Breast epithelium (tissue), 4 donors: ENCODE results near the gene VPS13D. TPM values are rescaled to one million over a fixed set of nuclear protein-coding genes. Genes with fewer than 3 reads are reported as not detected.

ENCODE experiments used
- DNase-seq, 2 donors: peaks; one replicate each; pipeline ENCODE4 v3.0.0-alpha.2; 2019; ENCODE audit warnings: low spot score in 2 of 2
- H3K27ac ChIP-seq, 2 donors: fragments of 200-600 bp; sonication (generic) in 1 of 2; one replicate each; pipeline ENCODE4 v1.5.1; 2016 to 2019; ENCODE audit warnings: mild to moderate bottlenecking in 1 of 2
- H3K27me3 ChIP-seq, 2 donors: fragments of 200-600 bp; sonication (generic) in 1 of 2; one replicate each; pipeline versions ENCODE4 v1.5.1 to v1.6.0; 2017 to 2019; ENCODE audit warnings: control low read depth in 1 of 2, mild to moderate bottlenecking in 1 of 2
- H3K36me3 ChIP-seq: fragments of 200-600 bp; one replicate; pipeline ENCODE4 v1.5.1; 2019
- H3K4me1 ChIP-seq, 2 donors: fragments of 200-600 bp; sonication (generic); one replicate each; pipeline ENCODE4 v1.5.1; 2016 to 2019; ENCODE audit warnings: control low read depth in 1 of 2
- H3K4me3 ChIP-seq, 3 donors: fragments of 200-600 bp; sonication (generic); 1 replicate in 2 of 3; 2 replicates in 1 of 3; pipeline ENCODE4 v1.5.1; 2016 to 2019; ENCODE audit warnings: mild to moderate bottlenecking in 3 of 3, moderate library complexity in 2 of 3
- H3K9me3 ChIP-seq, 2 donors: fragments of 200-600 bp; sonication (generic) in 1 of 2; one replicate each; pipeline ENCODE4 v1.5.1; 2016 to 2019; ENCODE audit warnings: control low read depth in 1 of 2
- CTCF ChIP-seq, 3 donors: fragments of 450-650 bp; IDR thresholded peaks; one replicate each; pipeline ENCODE4 v1.5.1; 2016 to 2017; ENCODE audit warnings: antibody characterized with exemption in 3 of 3, mild to moderate bottlenecking in 3 of 3, moderate library complexity in 3 of 3
- POLR2A ChIP-seq: fragments of 450-650 bp; IDR thresholded peaks from one replicate; pipeline ENCODE4 v1.6.1; 2016; ENCODE audit warnings: antibody characterized with exemption, mild to moderate bottlenecking, moderate library complexity
- POLR2AphosphoS5 ChIP-seq, 3 donors: sonication (generic); formaldehyde crosslinking; IDR thresholded peaks; one replicate each; pipeline ENCODE4 v1.6.1; 2017; ENCODE audit warnings: antibody characterized with exemption in 3 of 3
- intact Hi-C: fragments of 100-400 bp; cut with DNase I; formaldehyde crosslinking; loops from one replicate; pipeline ENCODE4 v1.15.1; 2023; ENCODE audit warnings: low total_unique reads
- total RNA-seq, 3 donors: library from RNA; depleted of rRNA; stranded (reverse); fragments of >200 nt; gene quantifications; one replicate each; pipeline ENCODE4 v1.1.0, GENCODE V29; 2016

VPS13D gene
- total RNA-seq, 3 donors from 2014 or later: 73.9 to 115 (median 96.4) TPM

- H3K4me1 ChIP-seq: no peaks in the 10 kb centered on the region
- H3K27ac ChIP-seq: peak overlapping the region; percentile 45 to 73
- intact Hi-C loops: no loop called here
- H3K36me3 ChIP-seq: peaks cover 5% of the 10 kb centered on the region
- DNase-seq: no peak
- no peaks in the 10 kb centered on the region for H3K27me3 ChIP-seq
- H3K4me3 ChIP-seq: no peak overlapping the region
- TF ChIP-seq CTCF (IDR thresholded peaks at IDR 0.05) (peak in 1 of 3 donors; percentile 13), POLR2AphosphoS5 (IDR thresholded peaks at IDR 0.05) (no peak), POLR2A (no peak)
- no peaks in the 10 kb centered on the region for H3K9me3 ChIP-seq
Observed at GRCh38 chr1:12244078-12244477, 14.2 kb downstream of the VPS13D start.

- Histone ChIP-seq H3K4me3 (no peak overlapping the region), H3K9me3 (no peaks in the 10 kb centered on the region), H3K27ac (peak overlapping the region; percentile 59 to 73), H3K36me3 (peaks cover 7% of the 10 kb centered on the region), H3K27me3 (no peaks in the 10 kb centered on the region), H3K4me1 (no peaks in the 10 kb centered on the region)
- intact Hi-C loops: no loop called here
- peak in 1 of 2 donors; percentile 48 for DNase-seq
- TF ChIP-seq POLR2A: no peak
- no peak for TF ChIP-seq POLR2AphosphoS5 (IDR thresholded peaks at IDR 0.05)
- no peak for TF ChIP-seq CTCF (IDR thresholded peaks at IDR 0.05)
Observed at GRCh38 chr1:12244585-12244984, 14.8 kb downstream of the VPS13D start.

GRCh38 chr1:12245116-12245515 is 15.3 kb downstream of the VPS13D start:
- intact Hi-C loops: no loop called here
- Histone ChIP-seq H3K27me3 (no peaks in the 10 kb centered on the region), H3K9me3 (no peaks in the 10 kb centered on the region), H3K4me3 (no peak overlapping the region), H3K36me3 (peaks cover 7% of the 10 kb centered on the region), H3K27ac (peak overlapping the region; percentile 59 to 73), H3K4me1 (no peaks in the 10 kb centered on the region)
- TF ChIP-seq POLR2AphosphoS5 (IDR thresholded peaks at IDR 0.05) (no peak), CTCF (IDR thresholded peaks at IDR 0.05) (no peak), POLR2A (no peak)
- DNase-seq: no peak

- H3K4me3 ChIP-seq: no peak overlapping the region
- H3K36me3 ChIP-seq: peaks cover 7% of the 10 kb centered on the region
- no peak for DNase-seq
- H3K9me3 ChIP-seq: no peaks in the 10 kb centered on the region
- H3K4me1 ChIP-seq: no peaks in the 10 kb centered on the region
- intact Hi-C loops: no loop called here
- TF ChIP-seq POLR2AphosphoS5 (IDR thresholded peaks at IDR 0.05) (no peak), POLR2A (no peak), CTCF (IDR thresholded peaks at IDR 0.05) (no peak)
- peak overlapping the region in 1 of 2 donors; percentile 73 for H3K27ac ChIP-seq
- no peaks in the 10 kb centered on the region for H3K27me3 ChIP-seq
Observed at GRCh38 chr1:12245733-12246132, 15.9 kb downstream of the VPS13D start.

- Histone ChIP-seq H3K9me3 (no peaks in the 10 kb centered on the region), H3K27ac (peak overlapping the region in 1 of 2 donors; percentile 73), H3K4me1 (no peaks in the 10 kb centered on the region), H3K36me3 (peaks cover 7% of the 10 kb centered on the region), H3K27me3 (no peaks in the 10 kb centered on the region), H3K4me3 (no peak overlapping the region)
- no peak for DNase-seq
- TF ChIP-seq CTCF (IDR thresholded peaks at IDR 0.05): no peak
- no peak for TF ChIP-seq POLR2A
- no peak for TF ChIP-seq POLR2AphosphoS5 (IDR thresholded peaks at IDR 0.05)
- intact Hi-C loops: no loop called here
Observed at GRCh38 chr1:12246584-12246983, 16.8 kb downstream of the VPS13D start.
